ENCODE data around the gene OPHN1.
"Not testable (repeated sequence)": the region's sequence is repeated elsewhere in the genome, so short reads cannot be mapped to it uniquely, and the experiment has no call there.

OPHN1 gene

DNA sequence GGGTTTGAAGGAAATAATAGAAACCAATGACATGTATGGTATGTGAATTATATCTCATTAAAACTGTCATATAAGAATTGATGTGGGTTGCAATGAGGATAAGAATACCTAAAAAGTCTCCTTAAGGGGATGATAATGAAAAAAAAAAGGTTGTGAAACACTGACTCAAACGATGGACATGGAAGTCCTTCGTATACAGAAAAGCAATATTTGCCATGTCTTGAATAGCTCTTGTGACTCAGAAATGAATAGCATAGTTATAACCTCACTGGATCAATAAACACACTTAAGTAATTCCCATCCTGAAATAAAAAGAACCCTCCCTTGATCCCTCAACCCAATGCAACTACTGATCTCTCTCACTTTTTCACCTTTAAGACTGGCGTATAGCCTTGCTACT, 89.7 kb downstream of the OPHN1 start:
- Mint-ChIP-seq H3K27ac (no peak overlapping the region), H3K9me3 (no peaks in the 10 kb centered on the region), H3K4me1 (no peaks in the 10 kb centered on the region), H3K4me3 (no peak overlapping the region), H3K27me3 (no peaks in the 10 kb centered on the region)
- DNase-seq = no peak
- ATAC-seq = no peak

DNA sequence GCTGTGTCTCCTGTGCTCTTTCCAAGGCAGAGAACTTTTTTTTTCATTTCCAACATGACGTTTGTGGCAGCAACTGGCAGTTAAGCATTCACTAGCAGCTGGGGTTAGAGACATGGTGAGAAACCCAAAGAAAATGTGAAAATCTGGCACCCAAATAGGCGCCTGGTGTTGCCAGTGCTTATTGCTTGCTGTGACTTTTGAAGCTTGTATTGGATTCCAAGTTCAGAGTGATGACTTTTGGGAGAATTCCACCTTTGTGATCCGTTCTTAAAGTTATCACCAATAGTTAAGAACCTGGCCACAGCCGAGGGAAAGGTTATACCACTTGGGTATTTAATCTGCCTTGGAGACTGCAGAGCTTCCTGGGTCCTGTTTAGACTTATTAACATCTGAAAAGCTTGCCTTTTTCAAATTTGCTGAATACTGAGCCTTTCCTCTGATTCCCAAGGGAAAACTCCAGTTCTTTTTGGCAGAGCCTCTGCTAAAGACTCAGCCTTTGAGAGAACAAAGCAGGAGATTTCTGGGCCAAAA, 101.0 kb downstream of the OPHN1 start:
- H3K27me3 Mint-ChIP-seq = no peaks in the 10 kb centered on the region
- H3K27ac Mint-ChIP-seq = no peak overlapping the region
- no peaks in the 10 kb centered on the region for H3K9me3 Mint-ChIP-seq
- H3K4me1 Mint-ChIP-seq = no peaks in the 10 kb centered on the region
- ATAC-seq (no peak), DNase-seq (no peak)
- H3K4me3 Mint-ChIP-seq = no peak overlapping the region

DNA sequence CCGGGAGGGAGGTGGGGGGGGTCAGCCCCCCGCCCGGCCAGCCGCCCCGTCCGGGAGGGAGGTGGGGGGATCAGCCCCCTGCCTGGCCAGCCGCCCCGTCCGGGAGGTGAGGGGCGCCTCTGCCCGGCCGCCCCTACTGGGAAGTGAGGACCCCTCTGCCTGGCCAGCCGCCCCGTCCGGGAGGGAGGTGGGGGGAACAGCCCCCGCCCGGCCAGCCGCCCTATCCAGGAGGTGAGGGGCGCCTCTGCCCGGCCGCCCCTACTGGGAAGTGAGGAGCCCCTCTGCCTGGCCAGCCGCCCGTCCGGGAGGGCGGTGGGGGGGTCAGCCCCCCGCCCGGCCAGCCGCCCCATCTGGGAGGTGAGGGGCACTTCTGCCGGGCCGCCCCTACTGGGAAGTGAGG, 106.5 kb downstream of the OPHN1 start:
- DNase-seq, ATAC-seq, H3K4me3 Mint-ChIP-seq, H3K27ac Mint-ChIP-seq, H3K9me3 Mint-ChIP-seq, H3K4me1 Mint-ChIP-seq, H3K27me3 Mint-ChIP-seq: not testable (repeated sequence)

DNA sequence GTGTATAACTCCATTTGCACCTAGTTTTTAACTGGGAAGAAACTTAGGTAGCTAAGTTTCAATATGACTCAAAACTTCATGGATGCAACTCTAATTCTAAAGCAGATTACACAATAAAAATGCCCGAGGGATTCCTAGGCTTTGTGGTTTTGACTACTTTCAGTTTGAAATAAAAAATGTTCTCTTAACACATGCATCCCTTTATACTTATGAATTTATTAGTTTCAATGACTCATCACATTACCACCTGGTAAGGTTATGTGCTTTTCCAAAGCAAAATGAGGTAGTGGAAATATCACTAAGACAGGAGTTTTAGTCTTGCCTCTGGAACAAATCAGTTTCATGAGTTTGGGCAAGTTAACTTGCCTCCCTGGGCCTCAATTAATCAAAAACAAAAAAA, 125.5 kb downstream of the OPHN1 start:
- Mint-ChIP-seq H3K4me1 (no peaks in the 10 kb centered on the region), H3K27me3 (no peaks in the 10 kb centered on the region), H3K27ac (no peak overlapping the region), H3K4me3 (no peak overlapping the region), H3K9me3 (no peaks in the 10 kb centered on the region)
- ATAC-seq (no peak), DNase-seq (no peak)

DNA sequence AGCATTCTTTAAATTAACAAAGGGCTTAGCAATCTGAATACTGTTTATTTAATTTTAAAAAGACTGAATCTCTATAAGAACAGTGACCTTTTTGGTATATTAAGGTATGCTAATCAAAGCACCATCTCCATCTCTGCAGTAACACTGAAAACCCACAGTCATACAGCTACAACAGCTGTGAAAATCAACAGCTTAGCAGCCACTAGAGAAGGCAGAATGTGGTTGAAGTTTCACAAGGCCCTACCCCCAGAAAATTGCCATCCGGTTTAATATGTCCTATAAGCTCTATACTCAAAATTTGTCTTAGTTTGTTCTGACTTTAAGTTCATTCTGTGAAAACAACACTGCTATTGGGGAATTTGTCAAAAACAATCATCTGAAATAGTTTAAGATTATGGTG, 128.7 kb downstream of the OPHN1 start:
- DNase-seq (no peak), ATAC-seq (no peak)
- H3K27ac Mint-ChIP-seq = no peak overlapping the region

DNA sequence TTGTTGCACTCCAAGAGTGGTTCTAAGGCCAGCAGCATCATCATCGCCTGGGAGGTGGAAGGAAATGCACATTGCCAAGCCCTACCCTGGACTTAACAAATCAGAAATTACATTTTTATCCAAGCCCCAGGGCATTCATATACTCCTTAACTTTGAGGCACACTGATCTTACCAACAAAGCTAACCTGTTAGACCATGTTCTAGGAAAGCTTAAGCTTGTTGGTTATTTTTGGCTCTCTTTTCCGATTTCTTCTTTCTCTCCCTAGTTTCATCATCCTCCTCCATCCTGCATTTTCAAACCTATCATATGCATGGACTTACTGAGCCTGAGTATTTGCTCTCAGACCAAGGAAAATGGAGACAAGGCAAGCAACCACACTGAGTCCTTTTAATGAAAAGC, 133.4 kb downstream of the OPHN1 start:
- Mint-ChIP-seq H3K27me3 (no peaks in the 10 kb centered on the region), H3K9me3 (no peaks in the 10 kb centered on the region), H3K4me1 (no peaks in the 10 kb centered on the region), H3K27ac (no peak overlapping the region), H3K4me3 (no peak overlapping the region)
- no peak for ATAC-seq
- DNase-seq = no peak

More for the DNA sequence above, 128.7 kb downstream of the OPHN1 start:
- Mint-ChIP-seq H3K27me3 (no peaks in the 10 kb centered on the region), H3K4me1 (no peaks in the 10 kb centered on the region), H3K4me3 (no peak overlapping the region), H3K9me3 (no peaks in the 10 kb centered on the region)

DNA sequence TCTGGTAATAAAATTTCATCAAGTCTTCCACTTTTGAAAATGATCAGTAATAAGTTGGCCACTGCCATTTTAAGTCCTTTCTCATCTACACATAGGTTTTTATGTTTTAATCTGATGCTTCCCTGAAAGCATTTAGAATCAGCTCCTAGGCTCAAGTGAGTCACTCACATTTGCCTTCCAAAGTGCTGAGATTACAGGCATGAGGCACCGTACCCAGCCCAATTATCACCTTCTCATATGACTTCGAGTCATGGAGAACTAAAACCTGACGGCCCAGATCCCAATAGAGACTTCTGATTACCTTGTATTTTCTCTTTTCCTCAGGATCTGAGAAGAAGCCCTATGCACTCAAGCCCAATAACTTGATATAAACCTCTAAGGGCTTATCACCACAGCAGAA, 140.8 kb downstream of the OPHN1 start:
- no peak for DNase-seq
- Mint-ChIP-seq H3K9me3 (no peaks in the 10 kb centered on the region), H3K4me1 (no peaks in the 10 kb centered on the region), H3K27me3 (no peaks in the 10 kb centered on the region), H3K4me3 (no peak overlapping the region), H3K27ac (no peak overlapping the region)
- no peak for ATAC-seq

DNA sequence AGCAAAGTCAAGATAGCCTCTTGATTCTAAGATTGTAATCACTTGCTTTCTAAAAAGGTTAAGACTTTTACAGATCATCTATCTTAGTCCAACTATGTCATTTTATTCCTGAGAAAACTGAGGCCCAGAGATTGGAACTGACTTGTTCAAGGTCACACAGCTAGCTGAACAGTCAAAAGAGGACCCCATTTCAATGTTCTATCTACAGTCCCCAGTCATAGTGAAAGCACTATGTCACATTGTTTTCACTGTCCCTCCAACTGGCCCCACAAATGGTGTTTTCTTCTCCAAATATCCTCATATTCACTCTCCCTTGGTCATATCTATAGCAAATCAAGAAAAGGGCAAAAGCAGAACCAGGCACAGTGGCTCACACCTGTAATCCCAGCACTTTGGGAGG, 145.2 kb downstream of the OPHN1 start:
- H3K27ac Mint-ChIP-seq = no peak overlapping the region
- ATAC-seq (no peak), DNase-seq (no peak)
- H3K9me3 Mint-ChIP-seq = no peaks in the 10 kb centered on the region
- H3K27me3 Mint-ChIP-seq = no peaks in the 10 kb centered on the region
- no peaks in the 10 kb centered on the region for H3K4me1 Mint-ChIP-seq
- no peak overlapping the region for H3K4me3 Mint-ChIP-seq

DNA sequence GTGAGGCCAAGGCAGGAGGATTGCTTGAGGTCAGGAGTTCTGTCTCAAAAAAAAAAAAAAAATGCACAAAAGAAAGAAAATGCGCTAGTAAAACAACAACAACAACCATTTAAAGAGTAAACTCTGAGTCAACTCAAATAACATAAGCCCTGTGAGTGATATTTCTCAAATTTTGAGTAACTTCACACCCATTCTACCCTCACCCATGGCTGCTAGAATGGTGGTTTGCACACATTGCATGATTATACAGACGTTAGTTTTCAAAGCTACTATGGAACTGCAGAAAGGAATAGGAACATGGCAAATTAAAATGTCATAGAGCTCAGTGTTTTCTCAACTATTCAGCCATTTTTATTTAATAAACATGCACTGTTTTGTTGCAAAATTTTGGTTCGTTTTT, 145.9 kb downstream of the OPHN1 start:
- no peaks in the 10 kb centered on the region for H3K27me3 Mint-ChIP-seq
- no peak for DNase-seq
- H3K4me3 Mint-ChIP-seq = no peak overlapping the region
- no peaks in the 10 kb centered on the region for H3K9me3 Mint-ChIP-seq
- H3K27ac Mint-ChIP-seq = no peak overlapping the region
- ATAC-seq = no peak
- no peaks in the 10 kb centered on the region for H3K4me1 Mint-ChIP-seq

DNA sequence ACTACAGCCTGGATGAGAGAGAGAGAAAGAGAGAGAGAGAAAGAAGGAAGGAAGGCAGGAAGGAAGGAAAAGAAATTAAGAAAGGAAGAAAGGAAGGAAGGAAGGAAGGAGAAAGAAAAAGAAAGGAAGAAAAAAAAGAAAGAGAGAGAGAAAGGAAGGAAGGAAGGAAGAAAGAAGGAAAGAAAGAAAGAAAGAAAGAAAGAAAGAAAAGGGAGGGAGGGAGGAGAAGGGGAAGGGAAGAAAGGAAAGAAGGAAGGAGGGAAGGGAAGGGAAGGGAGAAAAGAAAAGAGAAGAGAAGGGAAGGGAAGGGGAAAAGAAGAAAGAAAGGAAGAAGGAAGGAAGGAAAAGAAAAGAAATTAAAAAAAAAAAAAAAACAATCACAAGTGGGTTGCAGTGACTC, 146.3 kb downstream of the OPHN1 start:
- DNase-seq (no peak), ATAC-seq (no peak)
- H3K27ac Mint-ChIP-seq = no peak overlapping the region
- H3K27me3 Mint-ChIP-seq = no peaks in the 10 kb centered on the region
- H3K9me3 Mint-ChIP-seq = no peaks in the 10 kb centered on the region
- H3K4me1 Mint-ChIP-seq = no peaks in the 10 kb centered on the region
- H3K4me3 Mint-ChIP-seq = no peak overlapping the region

DNA sequence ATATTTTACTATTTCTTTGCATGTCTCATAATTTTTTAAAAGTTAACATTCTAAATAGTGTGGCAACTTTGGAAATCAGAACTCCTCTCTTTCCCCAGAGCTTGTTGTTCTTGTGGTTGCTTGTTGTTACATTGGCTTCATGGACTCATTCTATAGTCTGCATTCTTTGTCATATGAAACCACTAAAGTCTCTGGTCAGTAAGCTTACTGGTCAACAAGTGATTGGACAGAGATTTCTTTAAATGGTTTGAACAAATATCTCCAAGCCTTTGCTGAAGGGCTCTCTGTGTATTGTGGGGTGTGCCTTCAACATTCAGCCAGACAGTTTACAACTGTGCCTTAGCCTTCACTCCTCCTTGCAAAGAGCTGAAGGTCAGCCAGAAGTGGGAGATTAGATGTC, 147.2 kb downstream of the OPHN1 start:
- H3K4me1 Mint-ChIP-seq = no peaks in the 10 kb centered on the region
- no peak overlapping the region for H3K4me3 Mint-ChIP-seq
- no peak overlapping the region for H3K27ac Mint-ChIP-seq
- H3K9me3 Mint-ChIP-seq = no peaks in the 10 kb centered on the region
- ATAC-seq (no peak), DNase-seq (no peak)
- H3K27me3 Mint-ChIP-seq = no peaks in the 10 kb centered on the region

DNA sequence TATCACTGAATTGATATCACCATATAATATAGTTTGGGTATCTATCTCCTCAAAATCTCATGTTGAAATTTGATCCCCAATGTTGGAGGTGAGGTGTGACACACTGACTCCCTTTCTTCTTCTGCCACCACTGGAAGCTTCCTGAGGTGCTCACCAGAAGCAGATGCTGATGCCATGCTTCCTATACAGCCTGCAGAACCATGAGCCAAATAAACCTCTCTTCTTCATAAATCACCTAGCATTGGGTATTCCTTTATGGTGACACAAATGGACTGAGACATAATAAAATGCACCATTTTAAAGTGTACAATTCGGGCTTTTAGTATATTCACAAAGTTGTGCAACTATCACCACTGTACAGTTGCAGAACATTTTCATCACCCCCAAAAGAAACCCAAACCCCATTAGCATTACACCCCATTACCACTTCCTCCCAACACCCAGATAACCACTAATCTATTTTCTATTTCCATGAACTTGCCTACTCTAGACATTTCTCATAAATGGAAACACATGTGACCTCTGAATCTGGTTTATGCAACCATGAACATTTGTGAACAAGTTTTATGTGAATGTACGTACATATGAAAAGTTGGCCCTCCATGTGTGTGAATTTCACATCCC, 148.9 kb downstream of the OPHN1 start:
- no peaks in the 10 kb centered on the region for H3K4me1 Mint-ChIP-seq
- no peaks in the 10 kb centered on the region for H3K9me3 Mint-ChIP-seq
- DNase-seq (no peak), ATAC-seq (no peak)
- no peaks in the 10 kb centered on the region for H3K27me3 Mint-ChIP-seq
- no peak overlapping the region for H3K4me3 Mint-ChIP-seq
- H3K27ac Mint-ChIP-seq = no peak overlapping the region

DNA sequence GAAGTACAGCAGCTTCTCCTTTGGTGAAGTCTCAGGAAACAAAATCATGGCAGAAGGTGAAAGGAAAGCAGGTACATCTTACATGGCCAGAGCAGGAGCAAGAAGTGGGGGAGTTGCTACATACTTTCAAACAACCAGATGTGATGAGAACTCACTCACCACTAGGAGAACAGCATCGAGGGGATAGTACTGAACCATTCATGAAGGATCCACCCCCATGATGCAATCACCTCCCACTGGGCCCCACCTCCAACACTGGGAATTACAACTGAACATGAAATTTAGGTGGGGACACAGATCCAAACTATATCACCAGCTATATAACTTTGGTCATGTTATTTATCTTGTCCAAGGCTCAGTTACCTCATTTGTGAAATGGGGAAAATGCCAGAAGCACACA, 159.4 kb downstream of the OPHN1 start:
- Mint-ChIP-seq H3K27me3 (no peaks in the 10 kb centered on the region), H3K4me1 (no peaks in the 10 kb centered on the region), H3K9me3 (no peaks in the 10 kb centered on the region), H3K27ac (no peak overlapping the region), H3K4me3 (no peak overlapping the region)
- DNase-seq = no peak
- ATAC-seq = no peak

DNA sequence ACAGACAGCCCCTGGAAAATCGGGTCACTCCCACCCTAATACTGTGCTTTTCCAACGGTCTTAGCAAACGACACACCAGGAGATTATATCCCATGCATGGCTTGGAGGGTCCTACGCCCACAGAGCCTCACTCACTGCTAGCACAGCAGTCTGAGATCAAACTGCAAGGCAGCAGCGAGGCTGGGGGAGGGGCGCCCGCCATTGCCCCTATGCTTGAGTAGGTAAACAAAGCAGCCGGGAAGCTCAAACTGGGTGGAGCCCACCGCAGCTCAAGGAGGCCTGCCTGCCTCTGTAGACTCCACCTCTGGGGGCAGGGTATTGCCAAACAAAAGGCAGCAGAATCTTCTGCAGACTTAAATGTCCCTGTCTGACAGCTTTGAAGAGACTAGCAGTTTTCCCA, 168.5 kb downstream of the OPHN1 start:
- not testable (repeated sequence) for H3K27me3 Mint-ChIP-seq, H3K4me3 Mint-ChIP-seq, H3K4me1 Mint-ChIP-seq, DNase-seq, ATAC-seq, H3K9me3 Mint-ChIP-seq, H3K27ac Mint-ChIP-seq

DNA sequence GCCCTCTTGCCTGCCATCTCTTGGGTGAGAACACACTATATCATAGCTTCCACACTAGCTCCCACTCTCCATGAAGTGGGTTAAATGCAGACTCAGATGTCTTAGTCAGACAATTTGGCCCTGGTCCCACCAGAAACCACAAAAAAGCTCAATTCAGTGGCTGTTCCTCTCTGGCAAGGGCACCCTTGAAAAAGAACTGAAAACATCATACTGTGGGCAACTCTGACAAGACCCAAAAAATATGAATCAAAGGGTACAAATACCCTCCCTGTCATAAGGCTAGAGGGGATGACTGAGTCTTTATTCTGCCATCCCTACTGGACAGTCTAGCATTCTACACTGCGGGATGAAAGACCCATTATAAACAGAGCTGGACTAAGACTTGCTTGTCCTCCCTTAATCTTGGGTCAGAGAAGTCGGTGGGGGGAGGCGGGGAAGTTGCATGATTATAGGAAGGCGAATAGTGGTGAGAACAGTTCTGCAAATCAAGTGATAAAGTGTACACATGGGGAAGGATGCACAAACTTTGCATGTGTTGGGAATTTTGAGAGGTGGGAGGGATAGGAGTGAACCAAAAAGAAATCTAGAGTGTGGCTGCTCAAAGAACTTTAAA, 172.1 kb downstream of the OPHN1 start:
- DNase-seq = no peak
- Mint-ChIP-seq H3K9me3 (no peaks in the 10 kb centered on the region), H3K27ac (no peak overlapping the region), H3K4me3 (no peak overlapping the region), H3K27me3 (peaks cover 8% of the 10 kb centered on the region), H3K4me1 (no peaks in the 10 kb centered on the region)
- ATAC-seq = no peak

DNA sequence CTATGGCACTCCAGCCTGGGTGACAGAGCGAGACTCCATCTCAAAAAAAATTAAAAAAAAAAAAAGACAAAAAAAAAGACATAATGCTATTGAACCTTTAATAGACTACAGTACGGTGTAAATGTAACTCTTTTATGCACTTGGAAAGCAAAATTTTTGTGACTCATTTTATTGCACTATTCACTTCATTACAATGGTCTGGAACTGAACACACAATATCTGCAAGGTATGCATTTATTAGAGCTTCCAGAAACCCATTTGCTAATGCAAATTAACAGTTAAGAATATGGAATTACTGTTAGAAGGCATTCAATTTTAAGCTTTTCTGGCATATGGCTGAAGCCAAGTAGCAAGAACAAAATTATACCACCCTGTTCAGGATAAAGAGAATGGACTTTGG, 176.3 kb downstream of the OPHN1 start:
- Mint-ChIP-seq H3K4me3 (no peak overlapping the region), H3K9me3 (no peaks in the 10 kb centered on the region), H3K4me1 (no peaks in the 10 kb centered on the region), H3K27me3 (peaks cover 8% of the 10 kb centered on the region), H3K27ac (no peak overlapping the region)
- ATAC-seq (no peak), DNase-seq (no peak)

All from stimulated activated naive CD8-positive, alpha-beta T cell treated with anti-CD3 and anti-CD28 coated beads, Interleukin-15, amount 100 ng/mL, for 72 hours (primary cell).